ENCODE measurements around the gene RNF123. TPM values are rescaled to one million over a fixed set of nuclear protein-coding genes. Genes with fewer than 3 reads are reported as not detected.
A peak's percentile ranks its signal among the peaks of the same experiment; 100 is the strongest.

The RNF123 gene
- total RNA-seq, 4 donors from 2014 or later: 23.6 to 88.3 (median 33.9) TPM

GRCh38 chr3:49717211-49717958 is 28.0 kb downstream of the RNF123 start:
- Histone ChIP-seq H3K4me1 (peaks cover 43% of the 10 kb centered on the region), H3K9me3 (no peaks in the 10 kb centered on the region), H3K27ac (no peak overlapping the region), H3K36me3 (peaks cover 35% of the 10 kb centered on the region), H3K4me3 (no peak overlapping the region), H3K27me3 (no peaks in the 10 kb centered on the region)
- 89% methylated on average over 8 of the region's 14 CpGs for WGBS
- TF ChIP-seq POLR2A (IDR thresholded peaks at IDR 0.05): no peak
- TF ChIP-seq POLR2AphosphoS5 (IDR thresholded peaks at IDR 0.05): no peak
- TF ChIP-seq EP300 (IDR thresholded peaks at IDR 0.05): no peak
- TF ChIP-seq CTCF (IDR thresholded peaks at IDR 0.05): no peak
- no peak for DNase-seq (ENCODE audit: low spot score in 2 of 2)

GRCh38 chr3:49717959-49718857 is 28.9 kb downstream of the RNF123 start:
- DNase-seq (ENCODE audit: low spot score in 2 of 2): peak in 1 of 2 donors; percentile 66
- no peak for TF ChIP-seq CTCF (IDR thresholded peaks at IDR 0.05)
- no peak for TF ChIP-seq POLR2AphosphoS5 (IDR thresholded peaks at IDR 0.05)
- TF ChIP-seq POLR2A (IDR thresholded peaks at IDR 0.05): no peak
- TF ChIP-seq EP300 (IDR thresholded peaks at IDR 0.05): no peak
- H3K27ac ChIP-seq: no peak overlapping the region
- peak overlapping the region; percentile 46 for H3K4me3 ChIP-seq
- WGBS: 52% methylated on average over 48 of the region's 75 CpGs
- H3K4me1 ChIP-seq: peaks cover 51% of the 10 kb centered on the region
- H3K27me3 ChIP-seq: no peaks in the 10 kb centered on the region
- H3K36me3 ChIP-seq: peaks cover 30% of the 10 kb centered on the region
- no peaks in the 10 kb centered on the region for H3K9me3 ChIP-seq

GRCh38 chr3:49718858-49719213 is 29.5 kb downstream of the RNF123 start:
- Histone ChIP-seq H3K9me3 (no peaks in the 10 kb centered on the region), H3K27me3 (no peaks in the 10 kb centered on the region), H3K4me1 (peaks cover 54% of the 10 kb centered on the region), H3K4me3 (peak overlapping the region; percentile 46), H3K27ac (no peak overlapping the region), H3K36me3 (peaks cover 30% of the 10 kb centered on the region)
- TF ChIP-seq POLR2A (IDR thresholded peaks at IDR 0.05): no peak
- DNase-seq (ENCODE audit: low spot score in 2 of 2): no peak
- 9% methylated on average over 29 of the region's 33 CpGs for WGBS

- H3K4me3 ChIP-seq: peak within 1 kb of the TSS; percentile 46
- WGBS: under 1% methylated on average over 20 of the region's 50 CpGs
- H3K27ac ChIP-seq: peak within 1 kb of the TSS; percentile 62
- H3K4me1 ChIP-seq: peaks cover 56% of the 10 kb centered on the region
- TF ChIP-seq POLR2AphosphoS5 (IDR thresholded peaks at IDR 0.05) (peak in 1 of 3 donors; percentile 34), CTCF (IDR thresholded peaks at IDR 0.05) (peak; percentile 48 to 80), EP300 (IDR thresholded peaks at IDR 0.05) (no peak), POLR2A (IDR thresholded peaks at IDR 0.05) (peak in 1 of 2 donors; percentile 6)
- peak; percentile 98 to 99 for DNase-seq (ENCODE audit: low spot score in 2 of 2)
- H3K9me3 ChIP-seq: no peaks in the 10 kb centered on the region
- H3K36me3 ChIP-seq: peaks cover 30% of the 10 kb centered on the region
- H3K27me3 ChIP-seq: no peaks in the 10 kb centered on the region
Observed at GRCh38 chr3:49719214-49719884, 30.0 kb downstream of the RNF123 start, which contains the start of gene AMIGO3. AMIGO3 (minus strand) TSS chr3:49719684; CDS start chr3:49719465, 219 bp downstream.

- peak; percentile 59 to 77 for DNase-seq (ENCODE audit: low spot score in 2 of 2)
- Histone ChIP-seq H3K27ac (no peak overlapping the region), H3K4me3 (no peak overlapping the region), H3K36me3 (peaks cover 26% of the 10 kb centered on the region), H3K4me1 (peaks cover 61% of the 10 kb centered on the region), H3K9me3 (no peaks in the 10 kb centered on the region), H3K27me3 (no peaks in the 10 kb centered on the region)
- 81% methylated on average over 3 of the region's 4 CpGs for WGBS
- no peak for TF ChIP-seq EP300 (IDR thresholded peaks at IDR 0.05)
- TF ChIP-seq CTCF (IDR thresholded peaks at IDR 0.05): no peak
- no peak for TF ChIP-seq POLR2A (IDR thresholded peaks at IDR 0.05)
Observed at GRCh38 chr3:49720855-49721595, 31.7 kb downstream of the RNF123 start.
